ENCODE measurements around the gene COIL. TPM values are rescaled to one million over a fixed set of nuclear protein-coding genes. Genes with fewer than 3 reads are reported as not detected.

The COIL gene
- total and polyA plus RNA-seq, 9 of the 15 experiments (the other 6 are each of a cell fraction or from before 2014, with no cell fraction given): 23.9 to 41.3 (median 28.7) TPM

- TF ChIP-seq ZNF318 (IDR thresholded peaks at IDR 0.05; ENCODE audit: borderline replicate concordance in 1 of 2, low read depth in 1 of 2): no peak
- TF ChIP-seq PBX2 (CRISPR knock-in tag; IDR thresholded peaks at IDR 0.05; ENCODE audit: low read depth): no peak
- no peak for TF ChIP-seq PBX2 (tag; conservative IDR thresholded peaks at IDR 0.05; ENCODE audit: low read depth)
- no peak for TF ChIP-seq ARID3A (IDR thresholded peaks at IDR 0.05; ENCODE audit: borderline replicate concordance, low read depth, low read length)
- TF ChIP-seq PHB (CRISPR knock-in tag; IDR thresholded peaks at IDR 0.05): no peak
- no peak for TF ChIP-seq GATAD2B (IDR thresholded peaks at IDR 0.05; ENCODE audit: borderline replicate concordance)
- TF ChIP-seq YBX1 (IDR thresholded peaks at IDR 0.05): no peak
- TF ChIP-seq WHSC1 (IDR thresholded peaks at IDR 0.05; ENCODE audit: low read length): no peak
Observed at GRCh38 chr17:56892333-56892732, 68.5 kb downstream of the COIL start (continued).
